ENCODE results near the gene ZNF324B. TPM values are rescaled to one million over a fixed set of nuclear protein-coding genes. Genes with fewer than 3 reads are reported as not detected.
"Not testable (repeated sequence)": the region's sequence is repeated elsewhere in the genome, so short reads cannot be mapped to it uniquely, and the experiment has no call there.

Gene ZNF324B
- total RNA-seq (6.6 TPM), polyA plus RNA-seq (5.4 TPM)

DNA sequence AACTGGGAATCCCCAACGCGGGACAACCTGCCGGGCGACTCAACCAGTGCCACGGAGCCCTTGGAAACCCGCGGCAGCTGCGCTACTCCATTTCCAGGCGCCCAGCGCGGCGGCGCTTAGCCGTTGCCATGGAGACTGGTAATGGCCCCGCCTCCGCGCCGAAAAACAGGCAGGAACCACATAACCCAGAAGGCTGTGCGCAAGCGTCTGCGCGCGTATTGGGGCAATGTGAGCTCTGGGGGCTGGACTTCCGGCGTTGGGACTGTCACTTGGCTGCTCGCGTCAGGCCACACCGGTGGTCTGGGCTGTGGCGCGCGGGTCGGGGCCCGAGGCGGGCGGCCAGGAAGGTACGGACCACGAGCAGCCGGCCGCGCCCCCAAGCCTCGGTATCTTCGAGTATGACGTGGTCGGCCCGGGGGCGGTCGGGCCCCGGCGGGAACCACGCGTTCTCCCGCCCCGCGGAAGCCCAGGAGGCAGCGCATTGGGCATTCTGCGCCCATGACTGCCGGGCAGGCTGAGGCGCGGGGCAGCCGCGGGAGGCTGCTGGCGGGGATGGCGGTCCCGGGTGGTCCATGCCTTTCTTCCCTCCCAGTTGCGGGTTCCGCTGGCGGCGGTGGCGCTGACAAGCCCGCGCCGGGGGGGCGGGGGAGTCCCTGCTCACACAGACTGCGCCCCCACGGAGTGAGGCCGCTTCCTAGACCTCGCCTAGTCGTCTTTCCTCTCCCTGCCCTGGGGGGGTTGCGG, at the start of gene ZNF324B:
ZNF324B (plus strand) TSS at position 265 of the 744 bp plus-strand sequence. CDS start 2,080 bp downstream, outside the sequence.
- Histone ChIP-seq H3K27ac (ENCODE audit: low read depth) (no peak within 1 kb of the TSS), H3K4me3 (ENCODE audit: low read depth, low read length) (peak within 1 kb of the TSS; percentile 67), H3K4me1 (ENCODE audit: insufficient read depth) (no peaks in the 10 kb centered on the region), H3K36me3 (ENCODE audit: insufficient read depth) (no peaks in the 10 kb centered on the region)
- peak; percentile 92 for DNase-seq (ENCODE audit: extremely low spot score)
- under 1% methylated on average over 79 of the region's 79 CpGs for WGBS

DNA sequence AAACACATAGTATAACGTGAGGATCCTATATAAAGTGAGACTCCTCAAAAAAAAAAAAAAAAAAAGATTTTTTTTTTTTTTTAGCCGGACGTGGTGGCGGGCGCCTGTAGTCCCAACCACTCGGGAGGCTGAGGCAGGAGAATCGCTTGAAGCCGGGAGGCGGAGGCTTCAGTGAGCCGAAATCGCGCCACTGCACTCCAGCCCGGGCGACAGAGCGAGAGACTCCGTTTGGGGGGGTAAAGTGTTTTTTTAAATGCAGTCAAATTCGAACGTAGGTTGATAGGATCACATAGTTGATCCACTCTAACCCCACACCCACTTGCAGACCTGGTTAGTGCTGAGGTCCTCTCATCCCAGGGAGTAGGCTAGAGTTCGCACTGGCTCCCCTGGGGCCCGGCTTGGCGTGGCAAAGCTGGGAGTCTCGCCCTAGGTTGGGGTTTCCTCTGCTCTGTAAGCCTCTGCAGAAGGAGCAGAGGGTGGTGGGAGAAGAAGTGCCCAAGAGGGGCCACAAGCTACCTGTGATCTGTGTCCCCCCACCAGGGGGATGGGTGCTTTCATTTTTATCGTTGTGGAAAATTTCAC, 49.5 kb upstream of the ZNF324B start:
- no peaks in the 10 kb centered on the region for H3K4me1 ChIP-seq (ENCODE audit: insufficient read depth)
- H3K36me3 ChIP-seq (ENCODE audit: insufficient read depth): no peaks in the 10 kb centered on the region
- 30% methylated on average over 23 of the region's 23 CpGs for WGBS
- no peak overlapping the region for H3K4me3 ChIP-seq (ENCODE audit: low read depth, low read length)
- no peak overlapping the region for H3K27ac ChIP-seq (ENCODE audit: low read depth)
- no peak for DNase-seq (ENCODE audit: extremely low spot score)

GRCh38 chr19:58403920-58404478, 47.4 kb upstream of the ZNF324B start:
- H3K4me1 ChIP-seq (ENCODE audit: insufficient read depth); DNase-seq (ENCODE audit: extremely low spot score); H3K36me3 ChIP-seq (ENCODE audit: insufficient read depth); H3K4me3 ChIP-seq (ENCODE audit: low read depth, low read length); H3K27ac ChIP-seq (ENCODE audit: low read depth): not testable (repeated sequence)
- WGBS: 79% methylated on average over 5 of the region's 5 CpGs

DNA sequence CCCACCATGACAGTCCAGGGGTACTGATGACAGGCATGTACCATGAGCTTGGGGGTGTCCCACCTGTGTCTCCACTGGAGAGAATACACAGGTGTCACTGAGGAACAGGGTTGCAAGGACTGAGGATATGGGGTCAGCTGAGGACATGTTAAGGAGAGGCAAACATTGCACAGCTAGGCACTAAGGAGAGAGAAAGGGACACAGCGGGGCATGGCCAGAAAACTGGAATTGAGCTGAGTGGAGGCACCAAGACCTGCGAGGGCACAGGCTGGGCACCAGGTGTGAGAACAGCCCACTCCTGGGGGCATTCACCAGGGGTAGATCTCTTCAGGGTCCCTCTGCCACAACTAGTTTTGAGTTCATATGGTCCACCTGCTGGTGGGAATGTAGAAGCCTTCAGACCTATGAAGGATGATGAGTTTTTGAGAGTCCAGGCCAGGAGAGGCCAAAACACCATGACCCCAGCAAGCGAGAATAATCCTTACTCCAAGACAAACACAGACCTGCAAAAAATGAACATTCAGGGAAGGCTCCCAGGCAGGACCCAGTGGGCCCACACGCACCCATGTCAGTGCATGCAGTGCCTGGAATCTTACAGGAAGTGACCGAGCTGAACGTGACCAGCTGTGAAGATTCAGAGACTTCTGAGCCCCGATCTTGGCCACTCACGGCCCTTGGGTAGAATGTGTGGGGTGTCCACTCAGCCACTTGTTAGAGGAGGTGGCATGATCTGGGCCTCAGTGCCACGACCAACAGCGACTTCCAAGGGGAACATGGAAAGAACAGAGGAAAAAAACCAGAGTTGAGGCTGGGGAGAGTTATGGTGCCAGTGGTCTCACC, 44.4 kb upstream of the ZNF324B start:
- WGBS: 61% methylated on average over 10 of the region's 10 CpGs
- H3K4me1 ChIP-seq (ENCODE audit: insufficient read depth): no peaks in the 10 kb centered on the region
- no peak for DNase-seq (ENCODE audit: extremely low spot score)
- no peak overlapping the region for H3K27ac ChIP-seq (ENCODE audit: low read depth)
- no peak overlapping the region for H3K4me3 ChIP-seq (ENCODE audit: low read depth, low read length)
- H3K36me3 ChIP-seq (ENCODE audit: insufficient read depth): no peaks in the 10 kb centered on the region

GRCh38 chr19:58407658-58408151, 43.7 kb upstream of the ZNF324B start:
- Histone ChIP-seq H3K4me1 (ENCODE audit: insufficient read depth) (no peaks in the 10 kb centered on the region), H3K4me3 (ENCODE audit: low read depth, low read length) (peak overlapping the region; percentile 80), H3K27ac (ENCODE audit: low read depth) (peak overlapping the region; percentile 76), H3K36me3 (ENCODE audit: insufficient read depth) (no peaks in the 10 kb centered on the region)
- no peak for DNase-seq (ENCODE audit: extremely low spot score)
- 10% methylated on average over 22 of the region's 22 CpGs for WGBS

DNA sequence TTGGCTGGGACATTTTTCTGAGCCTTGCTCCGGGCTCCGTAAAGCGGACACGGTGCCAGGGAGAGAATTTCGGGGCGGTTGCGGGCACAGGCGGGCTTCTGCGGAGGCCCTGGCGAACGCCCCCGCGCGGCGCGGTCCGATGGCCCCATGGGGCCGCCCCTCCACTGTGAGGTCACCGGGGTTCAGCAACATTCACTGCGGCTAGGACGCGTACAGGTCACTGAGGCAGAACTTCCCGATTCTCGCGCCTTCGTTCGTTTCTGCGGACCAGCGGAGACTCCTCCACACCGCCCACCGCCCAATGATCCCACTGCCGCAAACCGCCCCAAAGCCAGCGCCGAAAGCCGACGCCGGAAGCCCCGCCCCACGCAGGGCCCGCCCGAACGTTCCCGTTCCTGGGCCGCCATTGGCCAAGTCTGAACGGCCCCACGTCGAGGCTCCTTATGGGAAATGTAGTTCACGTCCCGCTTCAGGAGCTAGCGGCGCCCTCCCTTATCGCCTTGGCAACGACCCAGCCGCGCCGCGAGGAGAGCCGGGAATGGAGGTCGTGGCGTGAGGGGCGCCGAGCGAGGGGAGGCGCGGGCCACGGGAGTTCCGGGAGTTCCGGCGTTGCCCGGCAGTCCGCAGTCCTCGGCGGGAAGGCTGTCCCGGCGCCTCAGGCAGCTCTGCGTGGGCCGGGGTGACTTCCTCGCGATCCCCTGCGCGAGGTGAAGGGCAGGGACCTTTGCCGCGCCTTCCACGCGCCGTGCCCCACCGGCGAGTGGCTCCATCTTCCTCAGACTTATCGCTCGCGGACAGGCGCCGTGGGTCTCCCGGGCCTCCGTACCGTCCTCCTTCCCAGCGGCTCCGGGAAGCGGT, 43.0 kb upstream of the ZNF324B start, which contains the start of gene ZNF584:
ZNF584 (plus strand) TSS at position 498 of the 858 bp plus-strand sequence. CDS start 499 bp downstream, outside the sequence.
- WGBS: under 1% methylated on average over 100 of the region's 100 CpGs
- peak within 1 kb of the TSS; percentile 76 for H3K27ac ChIP-seq (ENCODE audit: low read depth)
- peak within 1 kb of the TSS; percentile 80 for H3K4me3 ChIP-seq (ENCODE audit: low read depth, low read length)
- peak; percentile 96 for DNase-seq (ENCODE audit: extremely low spot score)
- H3K4me1 ChIP-seq (ENCODE audit: insufficient read depth): no peaks in the 10 kb centered on the region
- no peaks in the 10 kb centered on the region for H3K36me3 ChIP-seq (ENCODE audit: insufficient read depth)

DNA sequence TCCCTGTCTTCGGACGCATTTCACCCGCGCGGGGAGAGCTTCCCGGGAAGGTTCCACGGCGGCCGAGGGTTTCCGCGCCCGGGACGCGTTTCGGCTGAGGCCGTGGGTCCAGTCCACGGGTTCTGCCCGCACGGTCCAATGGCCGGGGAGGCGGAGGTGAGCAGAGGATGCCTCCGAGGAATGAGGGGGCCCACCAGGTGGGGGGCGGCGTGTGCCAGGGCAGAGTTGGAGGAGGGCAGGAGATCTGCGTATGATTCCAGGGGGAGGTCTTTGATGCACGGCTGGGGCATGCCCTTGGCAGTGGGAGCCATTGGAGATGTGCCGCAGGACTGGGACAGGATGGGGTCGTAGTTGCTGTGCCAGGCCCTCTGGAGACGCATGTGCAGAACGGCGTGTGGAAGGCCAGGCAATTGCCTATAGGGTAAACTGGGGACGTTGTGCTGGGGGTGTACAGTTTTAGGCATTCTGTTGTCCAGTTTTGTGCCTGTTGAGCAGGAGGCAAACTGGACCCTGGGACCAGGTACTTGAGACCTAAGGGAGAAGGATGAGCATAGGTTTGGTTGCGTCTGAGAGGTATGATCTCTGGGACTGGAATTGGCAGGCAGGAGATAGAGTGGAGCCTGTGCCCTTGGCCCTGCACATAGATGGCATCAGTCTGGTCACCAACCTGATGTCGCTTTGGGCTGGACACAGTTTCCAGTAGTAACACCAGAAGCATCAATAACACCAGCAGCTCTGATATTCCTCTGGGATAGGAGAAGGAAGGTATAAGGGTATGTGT, 42.2 kb upstream of the ZNF324B start:
- DNase-seq (ENCODE audit: extremely low spot score): no peak
- H3K27ac ChIP-seq (ENCODE audit: low read depth): no peak overlapping the region
- no peaks in the 10 kb centered on the region for H3K36me3 ChIP-seq (ENCODE audit: insufficient read depth)
- H3K4me1 ChIP-seq (ENCODE audit: insufficient read depth): no peaks in the 10 kb centered on the region
- WGBS: 3% methylated on average over 34 of the region's 34 CpGs
- peak overlapping the region; percentile 80 for H3K4me3 ChIP-seq (ENCODE audit: low read depth, low read length)

GRCh38 chr19:58416604-58417003, 34.8 kb upstream of the ZNF324B start:
- 99% methylated on average over 5 of the region's 5 CpGs for WGBS
- DNase-seq (ENCODE audit: extremely low spot score): no peak
- Histone ChIP-seq H3K4me1 (ENCODE audit: insufficient read depth) (no peaks in the 10 kb centered on the region), H3K36me3 (ENCODE audit: insufficient read depth) (peaks cover 8% of the 10 kb centered on the region), H3K27ac (ENCODE audit: low read depth) (no peak overlapping the region), H3K4me3 (ENCODE audit: low read depth, low read length) (no peak overlapping the region)

- no peak overlapping the region for H3K4me3 ChIP-seq (ENCODE audit: low read depth, low read length)
- WGBS: 98% methylated on average over 7 of the region's 7 CpGs
- no peak overlapping the region for H3K27ac ChIP-seq (ENCODE audit: low read depth)
- DNase-seq (ENCODE audit: extremely low spot score): no peak
- H3K36me3 ChIP-seq (ENCODE audit: insufficient read depth): peaks cover 8% of the 10 kb centered on the region
- no peaks in the 10 kb centered on the region for H3K4me1 ChIP-seq (ENCODE audit: insufficient read depth)
These were observed 34.4 kb upstream of the ZNF324B start for GRCh38 chr19:58417071-58417470.

DNA sequence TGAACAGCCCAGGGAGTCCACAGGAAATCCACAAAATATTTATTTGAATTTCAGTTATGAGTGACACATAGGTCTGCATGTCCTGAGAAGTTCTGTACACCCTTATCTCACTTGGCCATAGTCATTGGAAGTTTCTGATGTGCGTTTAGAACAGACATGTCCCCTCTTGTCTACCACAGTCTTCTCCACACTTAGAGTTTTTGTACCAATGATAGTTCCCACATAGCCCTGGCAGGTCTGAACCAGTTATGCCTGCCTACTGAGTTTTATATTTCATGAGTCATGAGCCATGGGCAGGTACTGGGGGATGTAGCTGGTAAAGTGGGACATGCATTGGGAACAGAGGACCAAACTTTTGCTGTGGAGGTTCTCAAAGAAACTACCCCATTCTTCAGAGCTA, 22.8 kb upstream of the ZNF324B start:
- H3K27ac ChIP-seq (ENCODE audit: low read depth): no peak overlapping the region
- no peak overlapping the region for H3K4me3 ChIP-seq (ENCODE audit: low read depth, low read length)
- 54% methylated on average over 1 of the region's 1 CpG for WGBS
- no peaks in the 10 kb centered on the region for H3K4me1 ChIP-seq (ENCODE audit: insufficient read depth)
- no peak for DNase-seq (ENCODE audit: extremely low spot score)
- peaks cover under 1% of the 10 kb centered on the region for H3K36me3 ChIP-seq (ENCODE audit: insufficient read depth)

- Histone ChIP-seq H3K27ac (ENCODE audit: low read depth) (no peak overlapping the region), H3K4me3 (ENCODE audit: low read depth, low read length) (no peak overlapping the region), H3K4me1 (ENCODE audit: insufficient read depth) (no peaks in the 10 kb centered on the region), H3K36me3 (ENCODE audit: insufficient read depth) (peaks cover 11% of the 10 kb centered on the region)
- DNase-seq (ENCODE audit: extremely low spot score): no peak
These were observed 21.7 kb upstream of the ZNF324B start for GRCh38 chr19:58429745-58430144.

DNA sequence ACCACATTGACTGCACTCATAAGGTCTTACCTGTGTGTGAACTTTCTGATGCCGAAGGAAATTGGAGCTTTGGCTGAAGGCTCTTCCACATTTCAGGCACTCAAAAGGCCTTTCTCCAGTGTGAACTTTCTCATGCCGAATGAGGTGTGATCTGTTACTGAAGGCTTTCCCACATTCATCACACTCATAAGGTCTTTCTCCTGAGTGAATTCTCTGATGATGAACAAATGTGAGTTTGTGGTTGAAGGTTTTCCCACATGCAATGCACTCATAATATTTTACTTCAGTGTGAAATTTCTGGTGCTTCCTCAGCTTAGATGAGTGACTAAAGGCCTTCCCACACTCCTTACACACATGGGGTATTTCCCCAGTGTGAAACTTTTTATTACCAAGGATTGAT, 17.2 kb upstream of the ZNF324B start:
- Histone ChIP-seq H3K27ac (ENCODE audit: low read depth) (no peak overlapping the region), H3K4me3 (ENCODE audit: low read depth, low read length) (no peak overlapping the region), H3K4me1 (ENCODE audit: insufficient read depth) (no peaks in the 10 kb centered on the region), H3K36me3 (ENCODE audit: insufficient read depth) (peaks cover 20% of the 10 kb centered on the region)
- no peak for DNase-seq (ENCODE audit: extremely low spot score)
- 96% methylated on average over 2 of the region's 2 CpGs for WGBS

Measured in urinary bladder (tissue), 4 donors.